ENCODE measurements around the gene LCNL1.

Gene LCNL1

GRCh38 chr9:136982232-136983051 lies at the start of gene LCNL1:
Gene LCNL1, plus strand, starts transcription at chr9:136982993. Its CDS starts 594 bp downstream, at chr9:136983587.
- TF ChIP-seq CTCF (IDR thresholded peaks at IDR 0.05), result no peak

DNA sequence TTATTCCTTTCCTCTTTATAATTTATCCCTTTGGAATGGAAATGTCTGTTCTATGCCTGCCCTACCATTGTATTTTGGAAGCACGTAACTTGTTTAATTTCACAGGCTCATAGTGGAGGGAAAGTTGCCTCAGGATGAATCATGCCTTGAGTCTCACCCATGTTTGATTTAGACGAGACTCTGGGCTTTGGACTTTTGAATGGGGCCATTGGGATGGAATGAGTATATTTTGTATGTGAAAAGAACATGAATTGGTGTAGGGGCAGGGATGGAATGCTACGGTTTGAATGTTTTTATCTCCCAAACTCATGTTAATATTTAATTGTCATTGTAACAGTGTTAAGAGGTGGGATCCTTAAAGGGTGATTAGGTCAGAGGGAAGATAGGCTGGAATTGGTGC lies 48.5 kb upstream of the LCNL1 start:
- no peak for TF ChIP-seq CTCF (IDR thresholded peaks at IDR 0.05)

DNA sequence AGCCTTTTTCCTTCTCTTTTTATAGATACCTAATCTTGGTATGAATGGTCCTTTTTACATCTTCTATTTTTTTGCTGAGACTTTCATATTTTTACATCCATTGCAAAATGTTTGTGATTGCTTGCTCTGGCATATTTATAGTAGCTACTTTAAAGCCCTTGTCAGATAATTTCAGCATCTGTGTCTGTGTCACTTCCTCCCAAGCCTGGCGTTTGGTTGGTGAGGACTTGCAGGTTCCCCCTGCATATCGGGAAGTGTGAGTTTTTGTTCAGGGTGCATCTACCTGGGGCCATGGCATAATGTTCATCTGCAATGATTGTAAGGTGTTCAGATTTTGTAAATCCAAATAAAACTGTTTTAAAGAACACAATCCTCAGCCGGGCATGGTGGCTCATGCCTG lies 47.1 kb upstream of the LCNL1 start:
- no peak for TF ChIP-seq CTCF (IDR thresholded peaks at IDR 0.05)

- no peak for TF ChIP-seq CTCF (IDR thresholded peaks at IDR 0.05)
These were observed 46.1 kb upstream of the LCNL1 start for GRCh38 chr9:136936645-136937170.

DNA sequence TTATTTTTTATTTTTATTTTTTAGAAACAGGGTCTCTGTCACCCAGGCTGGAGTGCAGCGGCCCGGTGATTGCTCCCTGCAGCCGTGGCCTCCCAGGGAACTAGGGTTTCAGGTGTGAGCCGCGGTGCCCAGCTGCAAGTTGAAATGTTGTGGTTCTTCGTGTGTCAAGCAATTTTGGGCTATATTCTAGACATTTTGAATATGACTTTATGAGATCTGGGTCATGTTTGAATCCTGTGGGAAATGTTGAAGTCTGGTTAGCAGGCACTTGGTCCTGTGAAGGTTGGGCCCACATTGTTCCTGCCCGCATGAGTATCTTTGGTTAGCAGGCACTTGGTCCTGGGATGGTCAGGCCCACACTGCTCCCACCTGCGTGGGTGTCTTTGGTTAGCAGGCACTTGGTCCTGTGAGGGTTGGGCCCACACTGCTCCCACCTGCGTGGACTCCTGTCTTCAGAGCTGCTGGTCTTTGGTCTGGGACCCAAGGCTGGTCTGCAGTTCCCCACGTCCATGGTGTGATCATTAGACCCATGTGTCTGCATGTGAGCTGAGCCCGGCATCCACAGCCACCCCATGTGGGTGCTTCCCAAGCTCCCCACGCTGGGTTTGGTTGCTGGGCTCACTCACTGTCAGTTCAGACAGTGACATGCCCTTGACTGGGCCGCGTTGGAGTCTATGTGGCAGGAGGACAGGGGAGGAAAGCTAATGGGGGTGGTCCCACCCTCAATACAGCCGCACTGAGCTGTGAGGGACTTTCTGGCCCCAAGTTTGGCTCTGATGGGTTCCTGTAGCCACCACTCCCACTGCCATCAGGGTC lies 45.4 kb upstream of the LCNL1 start:
- TF ChIP-seq CTCF (IDR thresholded peaks at IDR 0.05), result no peak

DNA sequence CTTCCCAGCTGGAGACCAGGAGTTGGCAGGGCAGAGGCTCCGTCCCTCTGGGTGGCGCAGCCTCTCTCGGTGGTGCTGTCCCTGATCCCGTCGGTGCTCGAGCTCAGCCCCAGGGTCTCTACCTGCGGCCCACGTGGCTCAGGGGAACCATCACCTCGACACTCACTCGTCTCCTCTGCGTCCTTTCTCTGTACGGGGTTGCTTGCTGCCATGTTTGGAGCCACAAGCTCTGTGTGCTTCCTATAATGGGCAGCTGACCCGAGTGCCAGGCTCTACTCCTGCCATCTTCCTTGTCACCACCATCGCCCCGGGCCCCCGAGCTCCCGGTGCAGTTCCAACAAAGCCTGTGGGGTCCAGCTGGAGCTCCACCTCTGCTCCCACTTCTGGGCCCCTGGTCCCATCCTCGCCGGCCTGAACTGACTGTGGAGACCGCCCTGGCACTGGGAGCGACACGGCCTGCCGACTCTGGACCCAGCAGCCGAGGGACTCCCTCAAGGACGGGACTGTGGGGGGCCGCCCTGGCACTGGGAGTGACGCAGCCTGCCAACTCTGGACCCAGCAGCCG lies 43.3 kb upstream of the LCNL1 start:
- no peak for TF ChIP-seq CTCF (IDR thresholded peaks at IDR 0.05)

DNA sequence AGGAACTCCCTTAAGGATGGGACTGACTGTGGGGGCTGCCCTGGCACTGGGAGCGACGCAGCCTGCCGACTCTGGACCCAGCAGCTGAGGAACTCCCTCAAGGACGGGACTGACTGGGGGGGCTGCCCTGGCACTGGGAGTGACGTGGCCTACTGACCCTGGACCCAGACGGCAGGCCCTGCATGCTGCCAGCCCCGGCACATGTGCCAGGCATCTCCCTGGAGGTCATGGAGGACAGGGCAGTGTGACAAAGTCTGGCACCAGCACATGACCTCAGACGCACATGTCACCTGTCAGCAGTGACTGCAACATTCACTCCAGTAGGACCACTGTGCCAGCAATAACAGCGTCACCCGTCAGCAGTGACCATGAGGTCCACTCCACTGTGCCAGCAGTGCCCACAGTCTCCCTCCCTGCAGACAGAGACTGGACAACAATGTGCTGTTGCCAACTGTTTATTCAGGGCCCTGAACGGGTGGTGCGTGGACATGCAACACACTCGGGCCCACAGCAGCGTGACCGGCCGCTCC lies 42.7 kb upstream of the LCNL1 start:
- no peak for TF ChIP-seq CTCF (IDR thresholded peaks at IDR 0.05)
